ENCODE measurements around the gene OR2V2.

DNA sequence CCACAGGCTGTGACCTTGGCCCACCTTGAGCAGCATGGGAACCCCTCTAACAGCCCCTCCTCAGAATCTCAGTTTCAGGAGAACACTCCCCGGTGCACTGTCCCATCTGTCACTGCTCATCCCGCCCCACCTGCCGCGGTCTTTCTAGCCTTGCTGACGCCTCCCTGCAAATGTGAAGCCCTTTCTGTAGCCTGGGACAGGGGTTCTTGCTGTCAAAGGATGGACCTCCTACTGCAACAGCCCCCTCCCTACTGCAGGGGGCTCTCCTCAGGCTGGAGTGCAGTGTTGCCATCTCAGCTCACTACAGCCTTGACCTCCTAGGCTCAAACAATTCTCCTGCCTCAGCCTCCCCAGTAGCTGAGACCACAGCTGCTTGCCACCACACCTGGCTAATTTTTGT lies 36.4 kb upstream of the OR2V2 start:
- TF ChIP-seq, protein P1, sequence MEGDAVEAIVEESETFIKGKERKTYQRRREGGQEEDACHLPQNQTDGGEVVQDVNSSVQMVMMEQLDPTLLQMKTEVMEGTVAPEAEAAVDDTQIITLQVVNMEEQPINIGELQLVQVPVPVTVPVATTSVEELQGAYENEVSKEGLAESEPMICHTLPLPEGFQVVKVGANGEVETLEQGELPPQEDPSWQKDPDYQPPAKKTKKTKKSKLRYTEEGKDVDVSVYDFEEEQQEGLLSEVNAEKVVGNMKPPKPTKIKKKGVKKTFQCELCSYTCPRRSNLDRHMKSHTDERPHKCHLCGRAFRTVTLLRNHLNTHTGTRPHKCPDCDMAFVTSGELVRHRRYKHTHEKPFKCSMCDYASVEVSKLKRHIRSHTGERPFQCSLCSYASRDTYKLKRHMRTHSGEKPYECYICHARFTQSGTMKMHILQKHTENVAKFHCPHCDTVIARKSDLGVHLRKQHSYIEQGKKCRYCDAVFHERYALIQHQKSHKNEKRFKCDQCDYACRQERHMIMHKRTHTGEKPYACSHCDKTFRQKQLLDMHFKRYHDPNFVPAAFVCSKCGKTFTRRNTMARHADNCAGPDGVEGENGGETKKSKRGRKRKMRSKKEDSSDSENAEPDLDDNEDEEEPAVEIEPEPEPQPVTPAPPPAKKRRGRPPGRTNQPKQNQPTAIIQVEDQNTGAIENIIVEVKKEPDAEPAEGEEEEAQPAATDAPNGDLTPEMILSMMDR (IDR thresholded peaks at IDR 0.05; ENCODE audit: insufficient read depth, low read depth, low read length), result no peak
- no peak for TF ChIP-seq EZH2 (IDR thresholded peaks at IDR 0.05; ENCODE audit: insufficient read depth, low read length)
